Islet precursor cell (in vitro differentiated cells): Measurements from ENCODE around the gene CREBRF.
A peak's percentile ranks its signal among the peaks of the same experiment; 100 is the strongest.
"Not testable (repeated sequence)": the region's sequence is repeated elsewhere in the genome, so short reads cannot be mapped to it uniquely, and the experiment has no call there.

Source experiments
- DNase-seq: peaks from one replicate; pipeline ENCODE4 v3.0.0-alpha.2; 2018

Gene CREBRF

DNA sequence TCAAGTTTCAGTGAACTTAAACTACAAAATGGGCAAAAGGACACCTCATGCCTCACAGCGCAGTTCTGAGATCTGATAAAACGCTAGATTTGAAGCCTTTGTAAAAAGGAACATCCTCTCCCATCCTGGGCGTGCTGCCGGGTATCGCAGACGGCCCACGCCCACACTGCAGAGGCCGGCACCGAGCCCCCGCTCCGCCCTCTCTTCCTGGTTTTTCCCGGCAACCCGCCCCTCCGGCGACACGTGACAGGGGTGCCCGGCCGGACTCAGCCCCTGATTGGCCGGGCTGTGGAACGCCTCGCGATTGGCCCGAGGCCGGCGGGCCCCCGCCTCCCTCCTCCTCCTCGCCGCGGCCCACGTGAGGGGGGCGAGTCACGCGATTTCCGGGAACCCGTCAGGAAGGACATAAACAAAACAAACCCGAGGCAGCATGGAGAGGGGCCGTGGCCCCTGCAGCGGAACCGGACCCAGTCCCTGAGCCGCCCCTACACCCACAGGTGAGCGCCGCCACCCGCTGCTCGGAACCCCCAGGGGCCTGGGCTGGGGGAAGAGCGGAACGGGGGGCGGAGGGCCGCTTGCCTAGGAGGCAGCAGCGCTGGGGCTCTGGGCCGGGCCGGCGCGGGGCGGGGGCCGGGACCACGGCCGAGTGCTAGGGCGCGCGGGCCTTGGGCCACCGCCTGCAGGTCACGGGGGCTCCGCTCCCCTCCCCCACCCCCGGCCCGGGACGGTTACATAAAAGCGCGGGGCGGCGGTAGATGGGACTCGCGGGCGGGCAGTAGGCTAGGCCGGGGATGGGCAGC, at the start of gene CREBRF:
CREBRF (plus strand) TSS at position 370 of the 800 bp plus-strand sequence. CDS start 24,424 bp downstream, outside the sequence.
- peak; percentile 98 for DNase-seq

DNA sequence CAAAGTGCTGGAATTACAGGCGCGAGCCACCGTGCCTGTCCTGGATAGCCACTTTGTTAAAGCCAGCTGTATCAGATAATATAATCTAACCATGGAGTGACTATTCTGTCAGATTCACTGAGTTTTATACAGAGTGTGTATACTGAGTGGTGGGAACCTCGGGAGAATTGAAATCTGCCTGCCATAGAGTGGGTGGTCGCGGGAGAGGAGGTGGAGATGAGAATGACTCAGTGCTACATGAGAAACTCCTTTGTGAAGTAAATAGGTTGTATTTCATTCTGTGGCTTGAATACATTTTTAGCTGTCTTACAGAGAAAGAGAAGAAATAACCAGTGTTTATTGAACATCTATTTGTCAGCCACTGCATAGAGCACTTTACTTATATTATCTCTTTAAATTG, 46.1 kb upstream of the CREBRF start:
- no peak for DNase-seq

DNA sequence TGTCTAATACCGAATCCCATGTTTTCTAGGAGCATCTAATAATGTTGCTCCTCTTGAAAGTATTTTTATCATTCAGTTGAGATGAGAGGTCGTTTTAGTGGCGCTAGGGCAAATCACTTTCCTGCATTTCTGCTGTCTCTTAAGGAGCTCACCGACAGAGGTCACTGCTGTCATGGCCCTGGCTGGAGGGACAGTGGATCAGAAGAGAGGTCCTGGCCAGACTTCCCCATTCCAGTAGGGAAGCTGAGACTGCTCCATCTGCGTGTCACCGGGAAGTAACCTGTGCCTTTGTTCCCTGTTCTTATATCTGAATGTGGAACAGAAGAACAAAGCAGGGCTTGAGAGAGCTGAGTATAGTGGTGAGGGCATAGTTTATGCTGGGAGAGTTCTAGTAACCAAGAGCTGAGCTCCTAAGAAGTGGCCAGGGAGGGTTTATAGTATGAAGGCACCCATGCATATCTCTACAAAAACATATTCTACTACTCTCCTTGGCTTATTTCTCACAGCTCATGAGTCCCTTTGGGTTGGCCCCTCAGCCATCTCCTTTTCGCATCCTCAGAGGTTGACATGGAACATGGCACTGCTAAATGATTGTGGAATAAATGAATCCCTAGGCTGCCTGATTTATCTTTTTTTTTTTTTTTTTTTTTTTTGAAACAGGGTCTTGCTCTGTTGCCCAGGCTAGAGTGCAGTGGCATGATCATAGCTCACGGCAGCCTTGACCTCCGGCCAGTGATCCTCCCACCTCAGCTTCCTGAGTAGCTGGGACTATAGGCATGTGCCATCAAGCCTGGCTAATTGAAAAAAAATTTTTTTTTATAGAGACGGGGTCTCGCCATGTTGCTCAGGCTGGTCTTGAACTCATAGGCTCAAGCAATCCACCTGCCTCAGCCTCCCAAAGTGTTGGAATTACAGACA, 45.3 kb upstream of the CREBRF start:
- DNase-seq: peak; percentile 76

GRCh38 chr5:173011566-173011965, 44.6 kb upstream of the CREBRF start:
- no peak for DNase-seq

DNA sequence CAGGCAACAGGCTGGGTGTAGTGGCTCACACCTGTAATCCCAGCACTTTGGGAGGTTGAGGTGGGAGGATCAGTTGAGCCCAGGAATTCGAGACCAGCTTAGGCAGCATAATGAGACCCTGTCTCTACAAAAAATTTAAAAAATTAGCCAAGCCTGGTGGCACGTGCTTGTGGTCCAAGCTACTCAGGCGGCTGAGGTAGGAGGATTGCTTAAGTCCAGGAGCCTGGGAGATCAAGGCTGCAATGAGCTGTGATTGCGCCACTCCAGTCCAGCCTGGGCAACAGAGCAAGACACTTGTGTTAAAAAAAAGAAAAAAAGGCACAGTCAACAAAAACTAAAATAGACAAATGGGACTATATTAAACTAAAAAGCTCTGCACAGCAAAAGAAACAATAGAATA, 43.3 kb upstream of the CREBRF start:
- no peak for DNase-seq

GRCh38 chr5:173014671-173015070, 41.5 kb upstream of the CREBRF start:
- no peak for DNase-seq

- DNase-seq: no peak
These were observed 41.0 kb upstream of the CREBRF start for GRCh38 chr5:173015192-173015591.

DNA sequence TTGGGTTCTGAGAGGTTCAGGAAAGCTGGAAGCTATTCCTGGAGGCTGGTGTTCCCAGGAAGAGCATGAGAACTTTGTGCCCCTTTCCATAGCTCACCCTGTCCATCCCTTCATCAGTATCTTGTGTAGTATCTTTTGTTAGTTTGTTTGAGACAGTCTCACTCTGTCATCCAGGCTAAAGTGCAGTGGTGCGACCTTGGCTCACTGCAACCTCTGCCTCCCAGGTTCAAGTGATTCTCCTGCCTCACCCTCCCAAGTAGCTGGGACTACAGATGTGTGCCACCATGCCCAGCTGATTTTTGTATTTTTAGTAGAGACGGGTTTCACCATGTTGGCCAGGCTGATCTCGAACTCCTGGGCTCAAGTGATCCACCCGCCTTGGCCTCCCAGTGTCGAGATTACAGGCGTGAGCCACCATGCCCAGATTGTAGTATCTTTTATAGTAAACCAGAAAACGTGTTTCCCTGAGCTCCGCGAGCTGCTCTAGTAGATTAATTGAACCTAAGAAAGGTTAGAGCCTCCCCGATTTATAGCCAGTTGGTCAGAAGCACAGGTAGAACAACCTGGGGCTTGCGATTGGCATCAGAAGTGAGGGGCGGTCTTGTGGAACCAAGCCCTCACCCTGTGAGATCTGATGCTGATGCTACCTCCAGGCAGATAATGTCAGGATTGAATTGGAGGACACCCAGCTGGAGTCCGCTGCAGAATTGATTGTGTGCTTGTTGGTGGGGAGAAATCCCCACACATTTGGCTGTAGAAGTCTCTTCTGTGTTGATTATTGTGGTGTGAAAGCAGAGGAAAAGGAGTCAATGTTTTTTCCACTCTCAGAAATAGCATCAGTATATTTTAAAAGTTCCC, 40.3 kb upstream of the CREBRF start:
- peak; percentile 32 for DNase-seq

DNA sequence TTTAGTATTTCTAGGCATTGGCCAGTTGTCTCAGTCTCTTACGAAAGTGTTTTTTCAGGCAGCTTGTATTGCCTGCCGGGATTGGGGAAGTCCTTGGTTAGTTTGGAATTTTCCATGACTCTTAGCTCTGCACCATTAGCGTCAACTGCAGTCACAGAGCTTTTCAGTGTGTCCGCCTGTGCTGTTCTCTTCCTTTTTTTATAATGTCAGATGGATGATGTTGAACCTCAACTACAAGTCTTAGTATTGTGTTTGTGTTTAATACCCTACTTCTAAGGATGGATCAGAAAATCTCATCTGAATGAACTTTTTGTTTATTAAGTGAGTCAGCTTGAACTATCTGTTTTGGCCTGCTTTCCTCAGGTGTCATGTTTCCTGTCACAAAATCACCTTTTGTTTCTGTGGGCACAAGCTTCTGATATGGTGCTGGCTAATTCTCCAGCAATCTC, 39.5 kb upstream of the CREBRF start:
- DNase-seq: peak; percentile 49

GRCh38 chr5:173017087-173017486, 39.1 kb upstream of the CREBRF start:
- not testable (repeated sequence) for DNase-seq

DNA sequence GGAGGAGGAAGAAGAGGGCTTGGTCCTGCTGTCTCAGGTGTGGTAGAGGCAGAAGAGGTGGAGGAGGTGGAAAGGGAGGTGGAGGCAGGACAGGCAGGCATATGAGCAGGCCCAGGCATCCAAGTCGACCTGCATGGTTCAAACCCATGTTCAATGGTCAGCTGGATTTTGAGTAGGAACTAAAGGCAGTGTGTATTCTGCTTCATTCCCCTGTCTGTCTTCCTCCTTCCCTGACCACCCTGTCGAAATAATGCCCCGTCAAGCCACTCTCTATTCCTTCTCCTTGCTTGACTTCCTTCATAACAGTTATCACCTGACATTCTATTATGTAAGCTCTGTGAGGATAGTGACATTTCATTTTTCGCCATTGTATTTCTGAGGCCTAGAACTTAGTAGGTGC, 37.8 kb upstream of the CREBRF start:
- no peak for DNase-seq

DNA sequence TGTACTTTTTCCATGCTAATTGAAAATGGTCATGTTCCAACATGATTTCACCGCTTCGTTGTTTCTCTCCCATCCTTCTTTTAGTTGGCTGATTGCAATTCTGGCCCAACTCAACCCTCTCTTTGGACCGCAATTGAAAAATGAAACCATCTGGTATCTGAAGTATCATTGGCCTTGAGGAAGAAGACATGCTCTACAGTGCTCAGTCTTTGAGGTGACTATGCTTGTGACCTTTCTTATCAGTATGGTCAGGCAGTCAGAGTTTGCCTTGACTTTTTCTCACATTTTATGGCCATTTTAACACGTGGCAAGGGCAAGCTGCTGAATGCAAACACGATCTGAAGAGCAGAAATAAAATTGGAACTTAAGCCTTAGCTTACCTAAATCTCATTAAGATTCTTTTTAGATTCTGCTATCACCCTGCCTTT, 36.0 kb upstream of the CREBRF start:
- DNase-seq: no peak

DNA sequence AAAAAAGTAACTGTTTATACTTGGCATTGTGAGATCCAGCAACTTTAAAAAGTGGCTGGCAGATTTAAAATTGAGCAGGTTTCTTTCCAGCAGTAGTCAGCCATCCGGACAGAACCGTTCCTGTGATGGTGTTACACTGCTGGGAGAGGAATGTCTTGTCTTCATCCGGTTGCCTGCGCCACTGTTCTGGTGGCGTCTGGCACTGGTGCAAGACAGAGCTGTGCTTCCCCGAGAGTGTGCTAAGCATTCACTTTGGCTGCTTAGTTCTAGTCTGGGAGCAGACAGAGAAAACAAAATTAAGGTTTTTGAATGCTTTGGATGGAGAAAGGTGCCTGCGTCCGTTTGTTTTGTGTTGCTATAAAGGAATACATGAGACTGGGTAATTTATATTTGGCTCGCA, 35.5 kb upstream of the CREBRF start:
- no peak for DNase-seq

GRCh38 chr5:173025651-173026050, 30.5 kb upstream of the CREBRF start:
- DNase-seq: no peak

DNA sequence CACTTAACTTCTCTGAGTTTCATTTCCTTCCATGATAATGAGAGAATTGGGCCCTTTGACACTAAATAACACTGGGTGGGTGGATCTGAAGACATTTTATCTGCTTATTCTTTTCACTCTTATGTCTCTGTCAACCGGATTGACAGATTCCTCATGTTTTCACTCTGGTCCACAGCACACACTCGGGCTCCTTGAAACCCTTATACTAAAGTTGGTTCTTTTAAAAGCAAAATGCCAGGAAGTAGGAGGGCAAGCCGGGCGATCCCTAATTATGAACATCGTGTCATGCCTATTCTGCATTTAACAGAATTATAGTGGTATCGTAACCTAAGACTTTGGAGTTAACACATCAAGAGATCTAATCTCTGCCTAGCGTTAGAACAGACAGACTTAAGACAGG, 28.2 kb upstream of the CREBRF start:
- DNase-seq: no peak

- DNase-seq: no peak
These were observed 27.3 kb upstream of the CREBRF start for GRCh38 chr5:173028811-173029327.

- no peak for DNase-seq
These were observed 26.6 kb upstream of the CREBRF start for GRCh38 chr5:173029499-173029921.

- not testable (repeated sequence) for DNase-seq
These were observed 24.1 kb upstream of the CREBRF start for GRCh38 chr5:173032096-173032495.

DNA sequence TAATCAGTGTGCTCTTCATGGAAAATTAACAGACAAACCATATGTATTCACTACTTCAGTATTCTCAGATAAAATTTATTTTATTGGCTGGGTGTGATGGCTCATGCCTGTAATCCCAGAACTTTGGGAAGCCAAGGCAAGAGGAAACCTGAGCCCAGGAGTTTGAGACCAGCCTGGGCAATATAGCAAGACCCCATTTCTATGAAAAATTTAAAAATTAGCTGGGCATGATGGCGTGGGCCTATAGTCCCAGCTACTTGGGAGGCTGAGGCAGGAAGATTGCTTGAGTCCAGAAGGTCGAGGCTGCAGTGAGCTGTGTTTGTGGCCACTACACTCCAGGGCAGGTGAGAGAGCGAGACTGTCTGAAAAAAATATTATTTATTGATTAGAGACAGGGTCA, 23.4 kb upstream of the CREBRF start:
- DNase-seq: no peak

DNA sequence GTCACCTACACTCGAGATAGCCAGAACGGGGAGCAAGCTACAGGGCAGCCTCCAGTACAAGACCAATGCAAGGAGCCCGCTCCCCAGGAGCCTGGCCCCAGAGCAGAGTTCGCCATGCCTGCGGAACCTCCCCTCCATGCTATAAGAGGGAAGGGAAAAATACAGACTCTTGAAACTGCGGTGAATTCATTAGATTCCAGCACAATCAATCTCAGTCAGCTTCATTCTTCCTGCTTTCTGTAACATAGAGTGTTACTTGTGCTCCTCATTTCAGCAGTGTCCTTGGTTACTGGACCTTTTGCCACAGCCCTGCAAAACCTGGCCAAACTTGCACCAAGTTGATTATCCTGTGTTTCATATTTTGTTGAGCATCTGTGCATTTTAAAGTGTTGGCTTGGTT, 22.2 kb upstream of the CREBRF start:
- no peak for DNase-seq

DNA sequence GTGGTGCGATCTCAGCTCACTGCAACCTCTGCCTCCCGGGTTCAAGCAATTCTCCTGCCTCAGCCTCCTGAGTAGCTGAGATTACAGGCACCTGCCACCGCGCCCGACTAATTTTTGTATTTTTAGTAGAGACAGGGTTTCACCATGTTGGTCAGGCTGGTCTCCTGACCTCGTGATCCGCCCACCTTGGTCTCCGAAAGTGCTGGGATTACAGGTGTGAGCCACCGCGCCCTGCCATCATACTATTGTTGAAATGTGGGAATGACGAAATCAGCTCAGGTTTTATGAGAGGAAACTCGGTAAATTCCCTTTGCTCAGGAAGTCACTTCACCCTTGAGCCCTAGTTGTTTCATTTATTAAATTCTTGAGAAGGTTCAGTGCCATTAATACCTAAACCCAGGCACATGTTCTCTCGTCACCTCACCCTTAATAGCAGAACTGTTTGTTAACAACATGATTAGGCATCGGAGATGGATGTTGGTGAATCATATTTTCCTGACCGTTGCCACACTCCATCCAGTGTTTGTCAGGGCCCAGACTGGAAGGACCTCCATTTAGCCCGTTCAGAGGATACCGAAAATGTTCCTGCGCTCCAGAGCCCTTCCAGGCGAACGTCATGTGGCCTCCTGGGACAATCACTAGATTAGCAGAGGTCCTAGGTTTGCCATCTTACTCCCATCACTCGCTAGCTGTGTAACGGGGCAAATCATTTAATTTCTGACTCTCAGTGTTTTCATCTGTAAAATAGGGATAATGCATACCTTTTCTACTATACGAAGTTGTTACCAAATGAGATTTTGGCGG, 20.0 kb upstream of the CREBRF start:
- DNase-seq: no peak

GRCh38 chr5:173039188-173039587, 17.0 kb upstream of the CREBRF start:
- DNase-seq: no peak
